ENCODE data around the gene LRG1.

- TF ChIP-seq EZH2 (IDR thresholded peaks at IDR 0.05; ENCODE audit: low read depth, unreplicated experiment) (no peak), CTCF (conservative IDR thresholded peaks at IDR 0.05; ENCODE audit: low read depth in 2 of 2) (no peak), POLR2AphosphoS5 (IDR thresholded peaks at IDR 0.05; ENCODE audit: low read depth) (no peak), REST (IDR thresholded peaks at IDR 0.05; ENCODE audit: unreplicated experiment) (no peak)
These were observed 22.3 kb downstream of the LRG1 start for GRCh38 chr19:4517451-4518057.

Data from GM23338 (cell line).